Stimulated activated CD8-positive, alpha-beta memory T cell treated with anti-CD3 and anti-CD28 coated beads, Interleukin-4, amount 100 ng/mL, for 24 hours (primary cell): ENCODE results near the gene COL24A1.
"Not testable (repeated sequence)": the region's sequence is repeated elsewhere in the genome, so short reads cannot be mapped to it uniquely, and the experiment has no call there.

Source experiments
- DNase-seq: peaks from one replicate; pipeline ENCODE4 v3.0.0-alpha.2; 2020; ENCODE audit warnings: low read depth

The COL24A1 gene

DNA sequence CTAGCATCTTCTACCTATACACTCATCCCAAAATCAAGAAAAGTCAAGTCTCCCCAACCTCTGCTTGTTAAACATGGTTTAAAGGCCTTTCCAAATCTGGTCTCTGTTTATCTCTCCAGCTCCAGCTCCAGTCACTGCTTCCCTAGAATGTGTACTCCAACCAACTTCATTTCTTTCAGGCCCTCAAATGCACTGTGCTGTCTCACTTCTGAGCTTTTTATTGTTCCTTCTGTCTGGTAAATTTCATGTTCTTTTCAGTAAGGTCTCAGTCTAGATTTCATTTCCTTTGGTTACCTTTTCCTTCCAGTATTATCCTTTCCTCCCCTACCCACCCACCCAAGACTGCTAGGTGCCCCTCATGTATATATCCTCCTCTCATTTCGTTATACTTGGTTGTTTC, 3.7 kb downstream of the COL24A1 start:
- no peak for DNase-seq

- DNase-seq, result no peak
Observed at GRCh38 chr1:86151427-86151826, 5.1 kb downstream of the COL24A1 start.

DNA sequence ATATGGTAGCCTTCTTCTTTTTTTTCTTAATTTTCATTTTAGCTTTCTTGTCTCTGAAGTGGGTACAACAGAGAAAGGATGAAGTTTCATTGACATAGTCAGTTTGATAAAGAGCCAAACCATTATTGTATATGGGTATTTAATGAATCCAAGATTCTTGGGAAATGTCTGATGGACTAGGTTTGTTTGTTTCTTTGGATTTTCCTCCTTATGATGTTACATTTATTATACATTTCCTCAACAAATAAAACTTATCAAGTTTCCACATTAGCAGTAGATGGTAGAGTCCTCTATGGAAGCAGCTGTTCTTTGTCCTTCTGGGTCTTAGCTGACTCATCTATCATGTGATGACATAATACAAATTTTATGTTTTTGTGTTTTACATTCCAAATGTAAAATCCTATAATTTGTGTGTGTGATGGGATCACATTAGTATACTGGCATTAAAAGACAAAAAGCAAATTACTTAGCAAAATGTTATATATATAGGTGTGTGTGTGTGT, 6.0 kb downstream of the COL24A1 start:
- no peak for DNase-seq

- DNase-seq, result no peak
Observed at GRCh38 chr1:86149591-86149990, 7.0 kb downstream of the COL24A1 start.

GRCh38 chr1:86147755-86148154, 8.8 kb downstream of the COL24A1 start:
- no peak for DNase-seq

DNA sequence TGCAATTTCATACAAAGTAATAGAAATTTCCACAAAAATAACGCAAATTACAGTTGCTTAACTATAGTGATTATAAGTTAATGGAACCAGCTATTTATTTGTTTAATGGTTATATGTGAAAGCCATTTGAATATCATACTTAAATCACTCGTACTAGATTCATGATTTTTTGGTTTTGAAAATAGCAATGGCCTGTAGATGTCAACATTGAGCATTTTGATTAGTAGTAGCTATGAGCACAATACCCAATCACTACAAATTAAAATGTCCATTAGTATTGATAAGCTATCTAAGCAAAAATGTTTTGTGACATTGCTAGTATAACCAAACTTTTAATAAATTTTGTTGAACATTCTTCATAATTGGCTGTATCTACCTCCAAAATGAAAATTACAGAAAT, 10.0 kb downstream of the COL24A1 start:
- DNase-seq, result no peak

GRCh38 chr1:86140281-86140880, 16.2 kb downstream of the COL24A1 start:
- no peak for DNase-seq

GRCh38 chr1:86138746-86139145, 17.8 kb downstream of the COL24A1 start:
- no peak for DNase-seq

DNA sequence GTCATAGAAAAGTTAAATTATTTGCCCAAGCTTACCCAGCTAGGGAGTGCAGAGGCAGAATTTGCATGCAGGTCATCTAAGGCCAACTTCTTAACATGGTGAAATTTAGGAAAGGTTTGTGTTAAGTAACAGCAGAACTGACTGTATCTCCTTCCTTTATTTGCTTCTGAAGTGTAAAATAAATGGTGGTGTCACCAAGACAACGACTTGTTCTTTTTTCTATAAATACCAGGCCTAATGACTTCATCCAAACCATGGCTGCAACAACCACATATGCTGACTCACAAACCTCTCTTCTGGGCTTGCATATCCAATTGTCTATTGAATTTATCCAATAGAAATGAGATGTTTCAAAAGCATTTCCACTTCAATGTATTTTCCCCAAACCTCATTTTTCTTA, 19.1 kb downstream of the COL24A1 start:
- no peak for DNase-seq

- no peak for DNase-seq
Observed at GRCh38 chr1:86119214-86119764, 37.3 kb downstream of the COL24A1 start.

DNA sequence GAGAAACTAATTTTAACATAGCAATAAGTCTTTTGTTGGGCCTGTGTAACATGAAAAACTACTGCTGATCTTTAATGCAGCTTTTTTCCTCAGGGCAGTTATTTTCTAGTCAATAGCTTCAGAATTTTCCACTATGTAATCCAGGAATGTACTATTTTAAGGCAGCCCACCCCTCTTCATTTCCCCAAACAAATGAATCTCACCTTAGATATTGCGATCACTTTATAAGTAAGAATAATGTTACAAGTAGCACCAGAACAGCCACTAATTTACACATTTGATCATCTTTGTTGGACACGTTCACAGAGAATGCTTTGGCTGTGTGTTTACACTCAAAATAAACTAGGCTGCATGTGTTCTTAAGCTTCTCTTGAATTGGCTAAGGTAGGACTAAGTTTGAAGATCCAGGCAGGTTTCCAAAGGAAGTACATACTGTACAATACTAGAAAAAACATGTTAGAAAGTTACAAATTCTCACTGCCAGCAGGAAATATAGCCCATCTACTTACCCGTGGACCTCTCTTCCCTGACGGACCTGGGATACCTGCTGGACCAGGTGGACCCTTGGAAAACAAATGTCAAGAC, 41.7 kb downstream of the COL24A1 start:
- DNase-seq, result no peak

GRCh38 chr1:86114236-86114635, 42.3 kb downstream of the COL24A1 start:
- DNase-seq, result no peak

GRCh38 chr1:86111590-86111989, 45.0 kb downstream of the COL24A1 start:
- not testable (repeated sequence) for DNase-seq

- no peak for DNase-seq
Observed at GRCh38 chr1:86110451-86111129, 46.0 kb downstream of the COL24A1 start.

- no peak for DNase-seq
Observed at GRCh38 chr1:86105533-86105866, 51.1 kb downstream of the COL24A1 start.

DNA sequence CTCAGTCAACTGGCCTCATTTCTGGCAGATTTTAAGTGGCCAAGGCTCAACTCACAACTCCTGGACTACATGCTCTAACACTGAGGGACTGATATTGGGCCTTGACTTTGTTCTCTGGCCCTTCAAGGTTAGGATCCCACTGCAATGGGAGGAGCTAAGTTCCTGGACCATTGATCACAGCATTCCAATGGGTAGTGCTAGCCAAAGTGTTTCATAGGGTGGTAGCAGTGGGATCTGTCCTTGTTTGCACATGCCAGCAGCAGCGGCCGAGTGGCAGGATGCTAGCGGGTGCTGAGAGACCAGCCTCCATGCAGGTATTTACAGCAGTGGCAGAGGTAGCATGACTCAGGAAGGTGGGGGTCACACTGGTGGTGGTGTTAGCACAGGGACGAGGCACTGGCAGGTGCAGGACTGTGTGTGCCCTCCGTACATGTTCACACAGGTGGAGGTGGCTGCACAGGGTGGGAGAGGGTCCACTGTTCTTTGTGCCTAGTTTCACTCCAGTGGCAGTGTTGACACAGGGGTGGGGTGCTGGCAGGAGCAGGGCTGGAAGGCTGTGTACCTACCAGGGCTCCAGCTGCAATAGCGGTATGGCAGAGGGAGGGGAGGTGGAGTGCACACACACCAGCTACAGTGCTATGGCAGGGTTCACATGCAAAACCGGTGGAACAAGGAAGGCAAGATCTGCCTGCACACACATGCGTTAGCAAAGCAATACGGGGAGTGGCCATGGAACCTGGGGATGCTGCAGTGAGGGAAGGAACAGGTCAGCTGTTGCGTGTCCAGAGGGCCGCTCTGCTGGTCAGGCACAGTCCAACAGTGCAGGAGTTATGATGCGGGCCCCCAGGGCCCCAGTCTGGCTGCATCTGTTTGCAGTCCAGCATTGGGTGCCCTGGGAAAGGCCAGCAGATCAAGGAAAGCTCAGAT, 51.7 kb downstream of the COL24A1 start:
- no peak for DNase-seq

- no peak for DNase-seq
Observed at GRCh38 chr1:86101616-86102015, 55.0 kb downstream of the COL24A1 start.

DNA sequence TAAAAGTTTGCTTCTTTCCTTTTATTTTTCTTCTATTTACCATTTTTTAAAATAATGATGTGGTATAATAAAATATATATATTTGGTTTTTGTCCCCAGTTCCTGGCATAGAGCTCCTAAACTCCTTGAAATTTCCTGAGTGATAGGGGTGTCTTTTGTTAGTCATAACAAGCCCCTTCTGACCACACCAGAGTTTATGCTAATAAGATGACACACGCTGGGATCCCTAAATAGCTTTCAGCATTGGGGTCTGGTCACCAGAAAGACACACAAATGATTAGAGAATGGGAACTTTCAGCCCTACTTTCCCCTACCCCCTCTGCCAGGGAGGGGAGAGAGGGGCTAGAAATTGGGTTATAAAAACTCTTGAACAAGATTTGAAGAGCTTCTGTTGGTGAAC, 56.2 kb downstream of the COL24A1 start:
- no peak for DNase-seq

GRCh38 chr1:86089765-86090164, 66.8 kb downstream of the COL24A1 start:
- DNase-seq, result no peak

DNA sequence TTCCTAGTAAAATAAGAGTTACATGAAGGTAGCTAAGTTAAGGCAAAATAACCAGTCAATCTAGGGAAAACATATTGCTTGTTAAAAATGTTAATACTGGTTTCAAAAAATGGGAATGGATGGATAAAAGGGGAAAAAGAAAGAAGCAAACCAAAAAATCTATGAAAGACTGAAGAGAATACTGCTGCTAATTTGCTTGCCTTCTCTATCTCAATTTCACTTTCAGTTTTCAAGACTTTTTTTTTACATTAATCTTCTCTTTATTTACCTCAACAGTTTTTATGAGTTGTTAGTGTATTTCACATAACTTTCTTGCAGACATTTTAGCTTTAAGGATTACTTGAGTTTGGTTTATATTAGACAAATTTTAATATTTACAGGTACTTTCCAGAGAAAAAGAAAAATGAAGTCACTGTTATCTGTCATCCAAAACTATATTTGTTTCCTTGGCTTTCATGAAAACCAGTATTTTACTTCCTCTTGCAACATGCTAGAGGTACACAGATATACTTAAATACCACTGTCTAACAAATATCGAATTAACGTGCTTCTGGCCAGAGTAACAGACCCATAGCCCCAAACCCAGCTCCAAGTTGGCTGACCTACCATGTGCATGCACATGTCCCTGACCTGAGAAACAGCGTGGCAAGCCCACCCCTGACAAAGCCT, 70.7 kb downstream of the COL24A1 start:
- no peak for DNase-seq

GRCh38 chr1:86084998-86085397, 71.6 kb downstream of the COL24A1 start:
- DNase-seq, result no peak

- no peak for DNase-seq
Observed at GRCh38 chr1:86082183-86082582, 74.4 kb downstream of the COL24A1 start.
